Regular cardiac myocyte (primary cell): ENCODE results near the gene STK32B. TPM values are rescaled to one million over a fixed set of nuclear protein-coding genes. Genes with fewer than 3 reads are reported as not detected.

Experiments
- total RNA-seq: library from RNA; depleted of rRNA; stranded (reverse); fragments of >200 nt; gene quantifications from 2 replicates; pipeline ENCODE4 v1.2.3, GENCODE V29; 2014

STK32B gene
- 2.1 and 2.8 TPM in 2 replicates for total RNA-seq

DNA sequence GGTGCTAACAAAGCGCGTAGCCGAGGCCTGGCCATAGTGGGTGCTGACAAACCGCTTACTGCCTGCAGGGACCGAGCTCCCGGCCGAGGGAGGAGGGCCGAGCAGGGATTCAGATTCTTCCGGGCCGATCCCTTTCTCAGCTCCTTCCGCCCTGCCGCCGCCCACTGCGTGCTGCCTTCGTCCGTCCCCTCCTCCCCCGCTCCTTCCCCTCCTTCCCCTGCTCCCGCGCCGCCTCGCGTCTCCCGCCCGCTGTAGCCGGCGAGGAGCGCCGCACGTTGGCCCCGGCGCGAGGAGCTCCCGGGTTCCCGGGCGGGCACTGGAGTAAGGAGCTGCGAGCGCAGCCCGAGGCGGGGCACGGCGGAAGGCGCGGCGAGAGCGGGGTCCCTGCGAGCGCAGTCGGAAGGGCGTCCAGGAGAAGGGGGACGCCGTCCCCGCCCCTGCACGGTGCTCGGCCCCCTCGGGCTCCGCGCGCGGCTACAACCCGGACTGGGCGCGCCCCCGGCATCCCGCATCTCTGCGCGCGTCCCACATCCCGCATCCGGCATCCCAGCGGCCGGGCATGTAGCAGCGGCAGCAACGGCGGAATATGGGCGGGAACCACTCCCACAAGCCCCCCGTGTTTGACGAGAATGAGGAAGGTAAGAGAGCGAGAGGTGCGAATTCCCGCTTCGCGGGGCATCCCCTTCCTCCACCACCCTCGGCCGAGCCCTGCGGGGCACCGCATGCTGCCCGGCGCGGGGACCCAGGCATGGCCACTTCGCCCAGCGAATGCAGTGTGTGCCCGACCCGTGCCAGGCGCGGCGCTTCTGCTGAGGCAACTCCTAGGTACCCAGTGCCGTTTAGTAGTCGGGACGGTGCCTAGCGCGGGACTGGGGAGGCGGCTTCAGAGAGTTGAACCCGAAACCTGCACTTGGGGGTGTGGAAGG is at the start of gene STK32B:
Gene STK32B (plus strand): TSS at position 203 of the 926 bp plus-strand sequence.

DNA sequence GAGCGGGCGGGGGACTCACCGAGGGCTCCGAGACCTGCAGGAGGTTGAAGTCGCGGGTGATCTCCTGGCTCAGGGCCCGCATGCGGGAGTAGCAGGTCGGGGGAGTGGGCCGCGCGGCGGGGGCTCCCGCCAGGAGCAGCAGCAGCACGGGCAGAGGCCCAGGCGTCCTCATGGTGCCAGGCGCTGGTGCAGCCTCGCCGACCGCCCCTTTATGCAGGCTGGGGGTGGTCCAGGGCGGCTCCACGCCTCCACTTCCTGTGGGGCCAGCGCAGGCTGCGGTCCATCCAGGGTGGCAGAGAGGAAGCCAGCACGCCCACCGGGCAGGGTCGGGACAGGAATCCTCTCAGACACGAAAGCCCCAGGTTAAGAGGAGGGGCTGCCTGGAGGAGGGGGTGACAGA is 32.0 kb upstream of the STK32B start, which contains the start of gene CYTL1:
Gene CYTL1 (minus strand): TSS at position 185 of the 400 bp plus-strand sequence. CDS start 13 bp downstream, at position 172.

Other genes with a start within 250 kb of the STK32B start
- 0.56 and 0.77 TPM in 2 replicates for gene MSX1, start 191.8 kb upstream of the STK32B start, total RNA-seq
- 0.19 TPM in 1 of 2 replicates, not detected in the other for gene CYTL1, start 32.0 kb upstream of the STK32B start, total RNA-seq